Gastrocnemius medialis (tissue), 4 donors: Measurements from ENCODE around the gene RTL5.

Experiments used
- POLR2A ChIP-seq, 2 donors: fragments of 450-650 bp; IDR thresholded peaks; one replicate each; pipeline ENCODE4 v1.6.1; 2017; ENCODE audit warnings: antibody characterized with exemption in 2 of 2, mild to moderate bottlenecking in 2 of 2, moderate library complexity in 2 of 2
- TF ChIP-seq, protein P1 (sequence below), 5 experiments: fragments of 450-650 bp in 3 of 5; fragments of 200-600 bp in 2 of 5; sonication (generic) in 2 of 5; IDR thresholded peaks in 4 of 5; conservative IDR thresholded peaks in 1 of 5; 1 replicate in 4 of 5; 2 replicates in 1 of 5; pipeline ENCODE4 v1.5.1; 2016 to 2019; ENCODE audit warnings: antibody characterized with exemption in 5 of 5, mild to moderate bottlenecking in 3 of 5, moderate library complexity in 3 of 5

DNA sequence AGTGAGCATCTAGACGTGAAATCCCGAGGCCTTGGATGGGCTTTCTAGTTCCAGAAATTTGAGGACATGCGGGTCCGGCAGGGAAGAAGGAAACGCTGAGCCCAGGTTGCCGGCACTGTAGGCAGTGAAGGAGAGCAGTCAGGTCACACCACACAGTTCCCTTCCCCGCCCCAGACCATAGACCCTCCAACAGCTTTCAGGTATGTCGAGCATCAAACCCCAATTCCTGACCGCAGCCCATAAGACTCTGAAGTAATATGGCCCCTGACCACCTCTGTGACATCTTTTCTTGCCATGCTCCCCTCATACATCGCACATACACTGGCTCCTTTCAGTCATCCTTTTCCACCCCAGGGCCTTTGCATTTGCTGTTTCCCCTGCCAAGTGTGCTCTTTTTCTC, 23.0 kb downstream of the RTL5 start:
- TF ChIP-seq, protein P1, sequence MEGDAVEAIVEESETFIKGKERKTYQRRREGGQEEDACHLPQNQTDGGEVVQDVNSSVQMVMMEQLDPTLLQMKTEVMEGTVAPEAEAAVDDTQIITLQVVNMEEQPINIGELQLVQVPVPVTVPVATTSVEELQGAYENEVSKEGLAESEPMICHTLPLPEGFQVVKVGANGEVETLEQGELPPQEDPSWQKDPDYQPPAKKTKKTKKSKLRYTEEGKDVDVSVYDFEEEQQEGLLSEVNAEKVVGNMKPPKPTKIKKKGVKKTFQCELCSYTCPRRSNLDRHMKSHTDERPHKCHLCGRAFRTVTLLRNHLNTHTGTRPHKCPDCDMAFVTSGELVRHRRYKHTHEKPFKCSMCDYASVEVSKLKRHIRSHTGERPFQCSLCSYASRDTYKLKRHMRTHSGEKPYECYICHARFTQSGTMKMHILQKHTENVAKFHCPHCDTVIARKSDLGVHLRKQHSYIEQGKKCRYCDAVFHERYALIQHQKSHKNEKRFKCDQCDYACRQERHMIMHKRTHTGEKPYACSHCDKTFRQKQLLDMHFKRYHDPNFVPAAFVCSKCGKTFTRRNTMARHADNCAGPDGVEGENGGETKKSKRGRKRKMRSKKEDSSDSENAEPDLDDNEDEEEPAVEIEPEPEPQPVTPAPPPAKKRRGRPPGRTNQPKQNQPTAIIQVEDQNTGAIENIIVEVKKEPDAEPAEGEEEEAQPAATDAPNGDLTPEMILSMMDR (IDR thresholded peaks at IDR 0.05 in 4 of 5, conservative IDR thresholded peaks at IDR 0.05 in 1 of 5): no peak
- TF ChIP-seq POLR2A (IDR thresholded peaks at IDR 0.05): no peak
